Parathyroid adenoma (tissue), 2 donors: ENCODE results near the gene IQCN.

ENCODE experiments used
- H2AFZ ChIP-seq: fragments of 300-600 bp; sonication (generic); one replicate; pipeline ENCODE4 v1.7.0; 2017; ENCODE audit warnings: antibody characterized with exemption, mild to moderate bottlenecking
- H3K27ac ChIP-seq: fragments of 300-600 bp; sonication (generic); one replicate; pipeline ENCODE4 v1.7.0; 2017
- H3K27me3 ChIP-seq: fragments of 300-600 bp; sonication (generic); one replicate; pipeline ENCODE4 v1.7.0; 2017; ENCODE audit warnings: low read length; ENCODE audit not compliant: control insufficient read depth, insufficient read depth
- H3K36me3 ChIP-seq: fragments of 300-600 bp; sonication (generic); one replicate; pipeline ENCODE4 v1.7.0; 2017; ENCODE audit warnings: low read length; ENCODE audit not compliant: control insufficient read depth, insufficient read depth
- H3K4me1 ChIP-seq: fragments of 300-600 bp; sonication (generic); one replicate; pipeline ENCODE4 v1.7.0; 2017; ENCODE audit warnings: control low read depth
- H3K4me2 ChIP-seq: fragments of 300-600 bp; sonication (generic); one replicate; pipeline ENCODE4 v1.7.0; 2017; ENCODE audit warnings: low read length
- H3K4me3 ChIP-seq: fragments of 300-600 bp; sonication (generic); one replicate; pipeline ENCODE4 v1.7.0; 2017; ENCODE audit warnings: low read depth, low read length
- H3K79me2 ChIP-seq: fragments of 300-600 bp; sonication (generic); one replicate; pipeline ENCODE4 v1.7.0; 2017; ENCODE audit warnings: control low read depth
- H3K9ac ChIP-seq: fragments of 300-600 bp; sonication (generic); one replicate; pipeline ENCODE4 v1.7.0; 2017; ENCODE audit warnings: mild to moderate bottlenecking
- H3K9me3 ChIP-seq: fragments of 300-600 bp; sonication (generic); one replicate; pipeline ENCODE4 v1.7.0; 2017; ENCODE audit warnings: low read length; ENCODE audit not compliant: control insufficient read depth
- CTCF ChIP-seq: fragments of 300-600 bp; sonication (generic); IDR thresholded peaks from one replicate; pipeline ENCODE4 v1.7.0; 2017; ENCODE audit warnings: antibody characterized with exemption, mild to moderate bottlenecking
- donor health status: primary hyperparathyroidism.

IQCN gene

GRCh38 chr19:18261474-18261873 is 12.8 kb downstream of the IQCN start:
- Histone ChIP-seq H3K4me3 (no peak overlapping the region), H3K9me3 (no peaks in the 10 kb centered on the region), H3K27me3 (no peaks in the 10 kb centered on the region), H2AFZ (no peak overlapping the region), H3K9ac (no peak overlapping the region), H3K4me2 (no peak overlapping the region), H3K36me3 (no peaks in the 10 kb centered on the region), H3K4me1 (peaks cover 20% of the 10 kb centered on the region), H3K27ac (no peak overlapping the region), H3K79me2 (no peaks in the 10 kb centered on the region)
- TF ChIP-seq CTCF = no peak

- Histone ChIP-seq H3K4me2 (no peak overlapping the region), H3K36me3 (no peaks in the 10 kb centered on the region), H3K4me3 (no peak overlapping the region), H3K9me3 (no peaks in the 10 kb centered on the region), H2AFZ (no peak overlapping the region), H3K4me1 (peaks cover 15% of the 10 kb centered on the region), H3K79me2 (no peaks in the 10 kb centered on the region), H3K27ac (no peak overlapping the region), H3K9ac (no peak overlapping the region), H3K27me3 (no peaks in the 10 kb centered on the region)
- no peak for TF ChIP-seq CTCF
Measured at GRCh38 chr19:18259893-18260292, 14.4 kb downstream of the IQCN start.

GRCh38 chr19:18257503-18258470 is 16.5 kb downstream of the IQCN start:
- H3K27ac ChIP-seq = no peak overlapping the region
- peaks cover 9% of the 10 kb centered on the region for H3K4me1 ChIP-seq
- no peak overlapping the region for H3K4me2 ChIP-seq
- H3K79me2 ChIP-seq = no peaks in the 10 kb centered on the region
- H3K27me3 ChIP-seq = no peaks in the 10 kb centered on the region
- no peak for TF ChIP-seq CTCF
- H3K9me3 ChIP-seq = no peaks in the 10 kb centered on the region
- no peak overlapping the region for H2AFZ ChIP-seq
- H3K4me3 ChIP-seq = no peak overlapping the region
- no peaks in the 10 kb centered on the region for H3K36me3 ChIP-seq
- no peak overlapping the region for H3K9ac ChIP-seq

- Histone ChIP-seq H3K27ac (no peak overlapping the region), H3K9ac (no peak overlapping the region)
Measured at GRCh38 chr19:18254546-18255503, 19.4 kb downstream of the IQCN start.

More at GRCh38 chr19:18254546-18255503, 19.4 kb downstream of the IQCN start:
- TF ChIP-seq CTCF = peak; percentile 48
- Histone ChIP-seq H3K27me3 (no peaks in the 10 kb centered on the region), H3K4me3 (no peak overlapping the region), H3K79me2 (no peaks in the 10 kb centered on the region), H3K4me2 (no peak overlapping the region), H2AFZ (peak overlapping the region; percentile 66), H3K9me3 (no peaks in the 10 kb centered on the region), H3K4me1 (peaks cover 10% of the 10 kb centered on the region), H3K36me3 (no peaks in the 10 kb centered on the region)
